GM12865 (cell line): ENCODE results near the gene OLFML3.

Experiments used
- DNase-seq: peaks from one replicate; pipeline ENCODE4 v3.0.0; 2010; ENCODE audit warnings: low read depth
- H3K4me3 ChIP-seq: 2 replicates; pipeline ENCODE4 v1.5.1; 2011; ENCODE audit warnings: mild to moderate bottlenecking, low read depth, low read length, control low read depth
- TF ChIP-seq, protein P1 (sequence below): IDR thresholded peaks from 2 replicates; pipeline ENCODE4 v1.5.1; 2011; ENCODE audit warnings: low read length, control low read depth, low read depth, inconsistent platforms; ENCODE audit not compliant: insufficient read depth; ENCODE audit errors: missing control alignments

OLFML3 gene

DNA sequence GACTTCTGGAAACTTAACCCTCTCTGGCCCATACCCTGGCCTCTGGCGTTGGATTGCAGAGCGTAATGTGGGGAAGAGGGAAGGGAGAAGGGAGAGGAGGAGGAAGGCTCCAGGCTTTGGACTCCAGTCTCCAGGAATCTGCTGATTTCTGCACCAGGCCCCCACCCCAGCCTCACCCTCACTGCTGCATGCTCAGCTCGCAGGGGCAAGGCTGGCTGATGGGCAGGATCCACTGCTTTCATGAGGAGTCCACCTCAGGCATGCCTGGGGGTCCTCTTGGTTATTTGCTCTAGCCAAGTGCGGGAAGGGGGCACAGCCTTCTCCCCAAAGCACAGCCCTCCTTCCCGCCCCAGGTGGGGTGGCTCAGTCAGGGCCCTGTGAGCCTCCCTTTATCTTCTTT, 3.7 kb downstream of the OLFML3 start:
- no peak overlapping the region for H3K4me3 ChIP-seq
- DNase-seq = no peak
- TF ChIP-seq, protein P1, sequence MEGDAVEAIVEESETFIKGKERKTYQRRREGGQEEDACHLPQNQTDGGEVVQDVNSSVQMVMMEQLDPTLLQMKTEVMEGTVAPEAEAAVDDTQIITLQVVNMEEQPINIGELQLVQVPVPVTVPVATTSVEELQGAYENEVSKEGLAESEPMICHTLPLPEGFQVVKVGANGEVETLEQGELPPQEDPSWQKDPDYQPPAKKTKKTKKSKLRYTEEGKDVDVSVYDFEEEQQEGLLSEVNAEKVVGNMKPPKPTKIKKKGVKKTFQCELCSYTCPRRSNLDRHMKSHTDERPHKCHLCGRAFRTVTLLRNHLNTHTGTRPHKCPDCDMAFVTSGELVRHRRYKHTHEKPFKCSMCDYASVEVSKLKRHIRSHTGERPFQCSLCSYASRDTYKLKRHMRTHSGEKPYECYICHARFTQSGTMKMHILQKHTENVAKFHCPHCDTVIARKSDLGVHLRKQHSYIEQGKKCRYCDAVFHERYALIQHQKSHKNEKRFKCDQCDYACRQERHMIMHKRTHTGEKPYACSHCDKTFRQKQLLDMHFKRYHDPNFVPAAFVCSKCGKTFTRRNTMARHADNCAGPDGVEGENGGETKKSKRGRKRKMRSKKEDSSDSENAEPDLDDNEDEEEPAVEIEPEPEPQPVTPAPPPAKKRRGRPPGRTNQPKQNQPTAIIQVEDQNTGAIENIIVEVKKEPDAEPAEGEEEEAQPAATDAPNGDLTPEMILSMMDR = no peak

DNA sequence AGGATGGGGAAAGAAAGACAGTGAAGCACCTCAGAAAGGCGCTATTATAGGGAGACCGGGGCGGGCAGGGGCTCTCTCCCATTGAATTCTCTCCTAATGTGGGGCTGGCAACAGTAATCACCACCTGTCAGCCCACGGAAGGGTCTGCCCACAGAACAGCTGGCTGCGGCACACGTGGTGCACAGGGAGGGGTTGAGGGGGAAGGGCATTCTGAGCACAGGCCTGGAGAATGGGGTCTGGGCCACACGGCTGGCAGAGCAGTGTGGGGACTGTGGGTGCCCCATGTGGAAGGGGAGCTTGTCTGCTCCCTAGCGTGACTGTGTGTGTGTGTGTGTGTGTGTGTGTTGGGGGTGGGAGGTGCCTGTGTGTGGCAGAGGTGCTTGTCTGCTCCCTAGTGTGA, 4.1 kb downstream of the OLFML3 start:
- TF ChIP-seq, protein P1 = no peak
- no peak overlapping the region for H3K4me3 ChIP-seq
- DNase-seq = no peak

DNA sequence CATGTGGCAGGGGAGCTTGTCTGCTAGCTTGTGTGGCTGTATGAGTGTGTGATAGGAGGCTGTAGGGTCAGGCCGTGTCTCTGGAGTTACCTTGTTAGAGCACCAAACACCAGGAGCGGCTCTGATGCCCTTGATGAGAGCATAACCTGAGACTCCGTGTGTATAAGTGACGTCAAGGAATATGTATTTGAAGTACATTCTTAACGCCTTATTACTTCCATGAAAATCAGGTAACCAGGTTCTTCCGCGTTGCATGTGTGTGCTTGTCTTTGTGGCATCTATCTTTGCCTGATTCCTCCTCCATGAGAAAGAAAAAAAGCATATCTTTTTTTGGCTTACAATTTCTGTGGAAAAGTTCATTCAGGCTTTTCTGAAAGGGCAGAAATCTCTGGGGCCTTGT, 4.6 kb downstream of the OLFML3 start:
- no peak overlapping the region for H3K4me3 ChIP-seq
- no peak for DNase-seq
- TF ChIP-seq, protein P1 = no peak

DNA sequence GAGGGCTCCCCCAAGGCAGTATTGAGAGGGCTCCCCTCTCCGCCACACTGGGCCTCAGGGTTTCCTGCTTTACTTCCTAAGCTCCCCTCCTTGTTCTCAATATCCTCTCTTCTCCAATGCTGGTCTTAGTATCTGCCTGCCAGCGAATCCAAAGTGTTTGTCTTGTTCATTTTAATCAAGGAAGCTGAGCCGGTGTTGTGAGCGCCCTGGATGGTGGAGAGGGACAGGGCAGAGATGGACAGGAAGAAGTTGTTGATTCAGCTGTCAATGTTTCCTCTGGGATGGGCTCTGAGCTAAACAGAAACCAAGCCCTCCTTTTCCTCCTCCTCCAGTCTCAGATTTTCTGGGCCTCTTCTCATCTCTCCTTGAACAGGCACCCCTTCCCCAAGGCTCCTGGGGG, 5.4 kb downstream of the OLFML3 start:
- DNase-seq = no peak
- TF ChIP-seq, protein P1 = no peak
- H3K4me3 ChIP-seq = no peak overlapping the region

DNA sequence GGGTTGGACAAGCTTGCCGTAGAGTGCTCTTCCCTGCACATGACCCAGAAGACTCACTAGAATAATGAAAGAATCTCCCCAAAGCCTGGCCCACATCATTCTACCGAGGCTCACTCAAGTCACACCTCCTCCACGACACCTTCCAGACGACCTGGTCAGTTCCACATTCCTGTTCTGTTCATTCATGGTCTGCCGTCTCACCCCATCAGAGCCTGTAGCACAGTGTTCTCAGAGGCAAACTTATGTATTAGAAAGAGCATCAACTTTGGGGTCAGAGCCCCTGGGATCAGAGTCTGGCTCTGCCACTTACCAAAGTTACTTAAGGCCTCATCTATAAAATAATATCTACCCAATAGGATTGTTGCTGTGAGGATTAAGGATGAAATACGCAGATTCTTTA, 7.5 kb downstream of the OLFML3 start:
- DNase-seq = no peak
- TF ChIP-seq, protein P1 = no peak
- no peak overlapping the region for H3K4me3 ChIP-seq

DNA sequence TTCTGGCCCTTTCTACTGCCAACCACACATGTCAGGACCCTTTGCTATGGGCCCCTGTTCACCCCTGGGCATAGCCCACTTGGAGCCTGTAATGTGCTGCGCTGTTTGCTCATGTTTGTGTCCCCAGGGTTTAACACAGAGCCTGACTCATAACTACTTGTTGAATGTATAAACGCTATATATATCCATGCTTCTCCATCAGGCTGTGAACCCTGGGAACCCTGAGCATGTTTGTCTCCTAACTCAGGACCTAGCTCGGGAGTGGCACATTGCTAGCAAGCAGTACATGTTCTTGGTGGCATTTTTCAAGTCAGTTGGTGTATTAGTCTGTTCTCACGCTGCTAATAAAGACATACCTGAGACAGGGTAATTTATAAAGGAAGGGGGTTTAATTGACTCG, 8.0 kb downstream of the OLFML3 start:
- DNase-seq = no peak
- no peak overlapping the region for H3K4me3 ChIP-seq
- TF ChIP-seq, protein P1 = no peak

DNA sequence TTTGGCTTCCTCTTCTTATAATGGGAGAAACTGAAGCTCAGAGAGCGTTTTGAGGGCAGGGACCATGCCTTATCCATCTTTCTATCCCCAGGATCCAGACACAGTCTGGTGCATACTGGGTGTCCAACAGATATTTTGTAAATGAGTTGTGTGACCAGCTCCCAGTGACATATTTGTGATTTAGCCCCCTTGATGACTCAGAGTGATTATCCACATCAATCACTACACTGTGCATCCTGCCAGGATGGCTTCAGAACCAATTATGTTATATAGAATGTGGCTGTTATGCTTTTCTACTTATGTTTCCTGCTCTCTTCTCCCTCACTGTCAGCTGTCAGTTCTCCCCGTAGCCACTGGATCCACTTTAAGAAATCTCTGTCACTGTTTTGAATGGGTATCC, 11.3 kb downstream of the OLFML3 start:
- H3K4me3 ChIP-seq = no peak overlapping the region
- TF ChIP-seq, protein P1 = no peak
- no peak for DNase-seq
